H9 (cell line): Measurements from ENCODE around the gene SLC1A7. TPM values are rescaled to one million over a fixed set of nuclear protein-coding genes. Genes with fewer than 3 reads are reported as not detected.

Experiments used
- DNase-seq: peaks from one replicate; pipeline ENCODE4 v3.0.0-alpha.2; 2017
- H2AFZ ChIP-seq: one replicate; pipeline ENCODE4 v1.6.1; 2013; ENCODE audit warnings: mild to moderate bottlenecking, low read length, control low read depth, moderate library complexity
- H2AK5ac ChIP-seq: 2 replicates; pipeline ENCODE4 v1.6.1; 2013; ENCODE audit warnings: low read length, control low read depth, mixed read lengths; ENCODE audit not compliant: insufficient read length
- H2BK120ac ChIP-seq: one replicate; pipeline ENCODE4 v1.6.1; 2013; ENCODE audit warnings: low read depth, mild to moderate bottlenecking, low read length, control low read depth, inconsistent platforms; ENCODE audit not compliant: poor library complexity, severe bottlenecking
- H2BK12ac ChIP-seq: 2 replicates; pipeline ENCODE4 v1.6.1; 2013; ENCODE audit warnings: low read length, control low read depth, mixed read lengths, low read depth; ENCODE audit not compliant: insufficient read length
- H2BK15ac ChIP-seq: 2 replicates; pipeline ENCODE4 v1.6.1; 2013; ENCODE audit warnings: low read depth, low read length, control low read depth
- H2BK20ac ChIP-seq: one replicate; pipeline ENCODE4 v1.6.1; 2013; ENCODE audit warnings: low read depth, mild to moderate bottlenecking, low read length, control low read depth, inconsistent platforms; ENCODE audit not compliant: poor library complexity, severe bottlenecking
- H2BK5ac ChIP-seq: 2 replicates; pipeline ENCODE4 v1.6.1; 2013; ENCODE audit warnings: low read length, control low read depth, mixed read lengths; ENCODE audit not compliant: insufficient read length
- H3K14ac ChIP-seq: 2 replicates; pipeline ENCODE4 v1.6.1; 2013; ENCODE audit warnings: low read length, control low read depth; ENCODE audit not compliant: insufficient read depth
- H3K18ac ChIP-seq: 2 replicates; pipeline ENCODE4 v1.6.1; 2013; ENCODE audit warnings: low read depth, mild to moderate bottlenecking, mixed read lengths, low read length, control low read depth; ENCODE audit not compliant: insufficient read length
- H3K23ac ChIP-seq: 2 replicates; pipeline ENCODE4 v1.6.1; 2013; ENCODE audit warnings: low read length, control low read depth, mixed read lengths, low read depth; ENCODE audit not compliant: insufficient read length
- H3K23me2 ChIP-seq: 2 replicates; pipeline ENCODE4 v1.6.1; 2013; ENCODE audit warnings: low read depth, mild to moderate bottlenecking, mixed read lengths, low read length, control low read depth; ENCODE audit not compliant: insufficient read length, poor library complexity, severe bottlenecking
- H3K27ac ChIP-seq: 2 replicates; pipeline ENCODE4 v1.5.1; 2013; ENCODE audit warnings: low read length, control low read depth, mixed read lengths, low read depth; ENCODE audit not compliant: insufficient read length
- H3K27me3 ChIP-seq: 2 replicates; pipeline ENCODE4 v1.6.1; 2013; ENCODE audit warnings: low read length, control low read depth, inconsistent platforms; ENCODE audit not compliant: insufficient read depth
- H3K4ac ChIP-seq: 2 replicates; pipeline ENCODE4 v1.6.1; 2013; ENCODE audit warnings: low read depth, mild to moderate bottlenecking, control low read depth, inconsistent platforms, low read length, moderate library complexity
- H3K4me1 ChIP-seq: 2 replicates; pipeline ENCODE4 v1.6.1; 2013; ENCODE audit warnings: low read length, control low read depth, inconsistent platforms; ENCODE audit not compliant: insufficient read depth
- H3K4me2 ChIP-seq: 2 replicates; pipeline ENCODE4 v1.6.1; 2013; ENCODE audit warnings: low read length, control low read depth, mixed read lengths; ENCODE audit not compliant: insufficient read length, insufficient read depth
- H3K56ac ChIP-seq: 2 replicates; pipeline ENCODE4 v1.6.1; 2013; ENCODE audit warnings: low read depth, mild to moderate bottlenecking, mixed read lengths, low read length, control low read depth; ENCODE audit not compliant: insufficient read length
- H3K79me1 ChIP-seq: 2 replicates; pipeline ENCODE4 v1.6.1; 2013; ENCODE audit warnings: low read depth, mild to moderate bottlenecking, moderate library complexity, low read length, control low read depth, inconsistent platforms; ENCODE audit not compliant: insufficient read depth, poor library complexity, severe bottlenecking
- H3K79me2 ChIP-seq: 2 replicates; pipeline ENCODE4 v1.6.1; 2013; ENCODE audit warnings: low read length, control low read depth, inconsistent platforms; ENCODE audit not compliant: insufficient read depth
- H3K9ac ChIP-seq: 2 replicates; pipeline ENCODE4 v1.6.1; 2013; ENCODE audit warnings: low read length, control low read depth, mixed read lengths; ENCODE audit not compliant: insufficient read length; ENCODE audit errors: extremely low read depth
- H3K9me3 ChIP-seq: one replicate; pipeline ENCODE4 v1.6.1; 2013; ENCODE audit warnings: low read depth, low read length, inconsistent platforms; ENCODE audit not compliant: control insufficient read depth
- H3T11ph ChIP-seq: one replicate; pipeline ENCODE4 v1.6.1; 2013; ENCODE audit warnings: mild to moderate bottlenecking, low read length, control low read depth, inconsistent platforms
- H4K20me1 ChIP-seq: one replicate; pipeline ENCODE4 v1.6.1; 2013; ENCODE audit not compliant: control insufficient read depth, insufficient read length, insufficient read depth
- H4K5ac ChIP-seq: 2 replicates; pipeline ENCODE4 v1.6.1; 2013; ENCODE audit warnings: low read depth, mild to moderate bottlenecking, mixed read lengths, low read length, control low read depth; ENCODE audit not compliant: insufficient read length
- H4K8ac ChIP-seq: replicated peaks from 2 replicates; pipeline ENCODE4 v1.6.1; 2013; ENCODE audit warnings: low read length, control low read depth, mixed read lengths, low read depth; ENCODE audit not compliant: insufficient read length
- H4K91ac ChIP-seq: 2 replicates; pipeline ENCODE4 v1.6.1; 2013; ENCODE audit warnings: low read depth, mild to moderate bottlenecking, moderate library complexity, mixed read lengths, low read length, control low read depth; ENCODE audit not compliant: insufficient read length
- H3K27ac Mint-ChIP-seq, 3 experiments: 2 replicates in 2 of 3; 3 replicates in 1 of 3; pipeline ENCODE4 v1.8.0; 2020 to 2021; ENCODE audit warnings: mixed read lengths in 3 of 3, mild to moderate bottlenecking in 1 of 3, moderate library complexity in 1 of 3
- H3K27me3 Mint-ChIP-seq: 2 replicates; pipeline ENCODE4 v1.8.0; 2021; ENCODE audit warnings: low read depth, mild to moderate bottlenecking, moderate library complexity, mixed read lengths
- H3K36me3 Mint-ChIP-seq, 3 experiments: 2 replicates in 2 of 3; 3 replicates in 1 of 3; pipeline ENCODE4 v1.8.0; 2020 to 2021; ENCODE audit warnings: low read depth in 3 of 3, mixed read lengths in 3 of 3; ENCODE audit not compliant: insufficient read depth in 1 of 3
- H3K4me1 Mint-ChIP-seq, 2 experiments: 2 replicates each; pipeline ENCODE4 v1.8.0; 2020; ENCODE audit warnings: mixed read lengths in 2 of 2
- H3K4me3 Mint-ChIP-seq, 2 experiments: 2 replicates in 1 of 2; 3 replicates in 1 of 2; pipeline ENCODE4 v1.8.0; 2020 to 2021; ENCODE audit warnings: mild to moderate bottlenecking in 2 of 2, mixed read lengths in 2 of 2, moderate library complexity in 1 of 2
- H3K9me3 Mint-ChIP-seq, 2 experiments: 2 replicates in 1 of 2; 3 replicates in 1 of 2; pipeline ENCODE4 v1.8.0; 2020; ENCODE audit warnings: mild to moderate bottlenecking in 2 of 2, mixed read lengths in 2 of 2, moderate library complexity in 1 of 2
- CTCF ChIP-seq: fragments of 200-600 bp; sonication (generic); conservative IDR thresholded peaks from 3 replicates; pipeline ENCODE4 v1.8.0; 2021; ENCODE audit warnings: antibody characterized with exemption, mild to moderate bottlenecking
- WGBS: extraction: QIAGEN DNeasy Blood & Tissue Kit; methylation state at CpG from one replicate; pipeline ENCODE4 v1.1.7; 2013; ENCODE audit warnings: missing lambda C conversion rate, low lambda C conversion rate, mixed read lengths; ENCODE audit not compliant: insufficient read length; ENCODE audit errors: extremely low coverage; 5-methylcytosine and 5-hydroxymethylcytosine counted together
- total RNA-seq: library from RNA; stranded (reverse); gene quantifications from 2 replicates; pipeline ENCODE4 v1.2.1, GENCODE V29; 2021

The SLC1A7 gene
- total RNA-seq, 1 experiment from 2014 or later: not detected

- Histone ChIP-seq H3K23me2 (no peaks in the 10 kb centered on the region), H3K9me3 (no peaks in the 10 kb centered on the region), H3K79me1 (no peaks in the 10 kb centered on the region), H3K18ac (no peak overlapping the region), H4K20me1 (peaks cover 2% of the 10 kb centered on the region), H3K14ac (no peak overlapping the region), H3K79me2 (no peaks in the 10 kb centered on the region), H2AFZ (no peak overlapping the region), H2BK120ac (no peak overlapping the region), H3K9ac (no peak overlapping the region), H3K4ac (no peak overlapping the region), H2BK12ac (no peak overlapping the region), H2BK20ac (no peak overlapping the region), H3T11ph (no peak overlapping the region), H3K27me3 (no peaks in the 10 kb centered on the region), H3K23ac (no peak overlapping the region), H4K8ac (no peak overlapping the region), H4K91ac (no peak overlapping the region), H4K5ac (no peak overlapping the region), H2BK15ac (no peak overlapping the region), H2BK5ac (no peak overlapping the region), H3K4me1 (no peaks in the 10 kb centered on the region; the same call in 1 of the 2 replicates), H3K56ac (no peak overlapping the region), H2AK5ac (no peak overlapping the region), H3K27ac (no peak overlapping the region), H3K4me2 (no peak overlapping the region)
- no peak overlapping the region for H3K4me3 Mint-ChIP-seq
- H3K27ac Mint-ChIP-seq: no peak overlapping the region
- peaks cover 24% of the 10 kb centered on the region for H3K27me3 Mint-ChIP-seq
- no peak for TF ChIP-seq CTCF
- peaks cover 4 to 9% of the 10 kb centered on the region in 2 experiments; a peak in 2 of 5 replicates for H3K9me3 Mint-ChIP-seq
- no peaks in the 10 kb centered on the region for H3K36me3 Mint-ChIP-seq
- no peak for DNase-seq
- peaks cover 38 to 47% of the 10 kb centered on the region in 2 experiments for H3K4me1 Mint-ChIP-seq
- no CpG with 5 or more reads among the region's 5 CpGs for WGBS
Measured at GRCh38 chr1:53111693-53112092, 30.7 kb downstream of the SLC1A7 start.
